Neural cell (in vitro differentiated cells): ENCODE data around the gene PARP3. TPM values are rescaled to one million over a fixed set of nuclear protein-coding genes. Genes with fewer than 3 reads are reported as not detected.

ENCODE experiments used
- H2AFZ ChIP-seq: fragments of 200-600, 300-800 bp; sonication (generic), shearing (Covaris generic); 2 replicates; pipeline ENCODE4 v1.6.0; 2014; ENCODE audit warnings: low read depth, mild to moderate bottlenecking, antibody characterized with exemption, low read length, moderate library complexity
- H3F3A ChIP-seq: fragments of 200-600 bp; shearing (Covaris generic); 2 replicates; pipeline ENCODE4 v1.6.1; 2016; ENCODE audit warnings: mild to moderate bottlenecking, moderate library complexity, mixed read lengths, antibody characterized with exemption, low read length; ENCODE audit not compliant: insufficient read depth, poor library complexity, severe bottlenecking
- H3K27ac ChIP-seq: fragments of 200-600, 300-800 bp; sonication (generic), shearing (Covaris generic); 2 replicates; pipeline ENCODE4 v1.5.1; 2014; ENCODE audit warnings: mild to moderate bottlenecking, low read length, moderate library complexity
- H3K27me3 ChIP-seq: fragments of 300-800, 200-600 bp; sonication (generic), shearing (Covaris generic); 2 replicates; pipeline ENCODE4 v1.6.0; 2014; ENCODE audit warnings: mild to moderate bottlenecking, low read depth, low read length, moderate library complexity; ENCODE audit not compliant: insufficient read depth
- H3K36me3 ChIP-seq: fragments of 300-800, 200-600 bp; sonication (generic), shearing (Covaris generic); 2 replicates; pipeline ENCODE4 v1.5.1; 2014; ENCODE audit warnings: mild to moderate bottlenecking, antibody characterized with exemption, low read length, moderate library complexity; ENCODE audit not compliant: insufficient read depth
- H3K4me2 ChIP-seq: fragments of 300-800, 200-600 bp; sonication (generic), shearing (Covaris generic); 2 replicates; pipeline ENCODE4 v1.6.0; 2014; ENCODE audit warnings: mild to moderate bottlenecking, low read length
- H3K4me3 ChIP-seq: fragments of 300-800, 200-600 bp; sonication (generic), shearing (Covaris generic); 2 replicates; pipeline ENCODE4 v1.5.1; 2014; ENCODE audit warnings: mild to moderate bottlenecking, low read length, moderate library complexity
- H3K79me2 ChIP-seq: fragments of 200-600 bp; shearing (Covaris generic); replicated peaks from 2 replicates; pipeline ENCODE4 v1.6.0; 2014; ENCODE audit warnings: mild to moderate bottlenecking, low read length, moderate library complexity; ENCODE audit not compliant: insufficient read depth
- H3K9ac ChIP-seq: fragments of 300-800, 200-600 bp; sonication (generic), shearing (Covaris generic); 2 replicates; pipeline ENCODE4 v1.6.1; 2016; ENCODE audit warnings: mild to moderate bottlenecking, low read length, mixed read lengths
- H3K9me2 ChIP-seq: fragments of 200-600 bp; shearing (Covaris generic); 2 replicates; pipeline ENCODE4 v1.6.1; 2016; ENCODE audit warnings: mild to moderate bottlenecking, low read length, mixed read lengths; ENCODE audit not compliant: insufficient read depth
- H3K9me3 ChIP-seq: fragments of 200-600, 300-800 bp; sonication (generic), shearing (Covaris generic); 2 replicates; pipeline ENCODE4 v1.6.1; 2016; ENCODE audit warnings: mild to moderate bottlenecking, mixed run types, low read length, moderate library complexity, mixed read lengths
- H4K20me1 ChIP-seq: fragments of 200-600 bp; shearing (Covaris generic); 2 replicates; pipeline ENCODE4 v1.6.1; 2016; ENCODE audit warnings: mild to moderate bottlenecking, mixed run types; ENCODE audit not compliant: insufficient read depth
- CTCF ChIP-seq: fragments of 450-650 bp; IDR thresholded peaks from 2 replicates; pipeline ENCODE4 v1.5.1; 2014; ENCODE audit warnings: antibody characterized with exemption, mild to moderate bottlenecking, moderate library complexity; ENCODE audit not compliant: poor library complexity, severe bottlenecking
- EP300 ChIP-seq: fragments of 450-650 bp; conservative IDR thresholded peaks from 2 replicates; pipeline ENCODE4 v1.6.1; 2014; ENCODE audit warnings: antibody characterized with exemption, mild to moderate bottlenecking, moderate library complexity; ENCODE audit not compliant: poor library complexity, severe bottlenecking
- EZH2 ChIP-seq: fragments of 200-600, 300-800 bp; shearing (Covaris generic), sonication (generic); IDR thresholded peaks from 2 replicates; pipeline ENCODE4 v1.6.1; 2014; ENCODE audit warnings: antibody characterized with exemption, low read length, borderline replicate concordance, mild to moderate bottlenecking; ENCODE audit not compliant: insufficient read depth, poor library complexity, severe bottlenecking
- MXI1 ChIP-seq: fragments of 450-650 bp; conservative IDR thresholded peaks from 2 replicates; pipeline ENCODE4 v1.6.1; 2014; ENCODE audit warnings: antibody characterized with exemption, mild to moderate bottlenecking; ENCODE audit not compliant: poor library complexity, severe bottlenecking
- POLR2AphosphoS5 ChIP-seq: IDR thresholded peaks from 2 replicates; pipeline ENCODE4 v1.6.1; 2012
- RAD21 ChIP-seq: fragments of 450-650 bp; conservative IDR thresholded peaks from 2 replicates; pipeline ENCODE4 v1.6.1; 2014; ENCODE audit warnings: antibody characterized with exemption, mild to moderate bottlenecking, moderate library complexity
- REST ChIP-seq: IDR thresholded peaks from 2 replicates; pipeline ENCODE4 v1.6.1; 2012; ENCODE audit warnings: borderline replicate concordance
- SMC3 ChIP-seq: fragments of 450-650 bp; conservative IDR thresholded peaks from 2 replicates; pipeline ENCODE4 v1.6.1; 2014; ENCODE audit warnings: antibody characterized with exemption, mild to moderate bottlenecking, moderate library complexity; ENCODE audit not compliant: poor library complexity
- TAF1 ChIP-seq: IDR thresholded peaks from 2 replicates; pipeline ENCODE4 v1.6.1; 2012; ENCODE audit warnings: low read depth
- polyA plus RNA-seq: library from polyadenylated mRNA; depleted of rRNA; stranded (reverse); fragments of >200 nt; gene quantifications from 2 replicates; pipeline ENCODE4 v1.2.3, GENCODE V29; 2014

PARP3 gene
- polyA plus RNA-seq, 1 donor from 2014 or later, result 5.3 TPM

- Histone ChIP-seq H2AFZ (no peak overlapping the region), H3K36me3 (no peaks in the 10 kb centered on the region), H3K79me2 (no peaks in the 10 kb centered on the region), H4K20me1 (no peaks in the 10 kb centered on the region), H3K9me2 (no peaks in the 10 kb centered on the region), H3K27me3 (no peaks in the 10 kb centered on the region), H3K4me3 (no peak overlapping the region), H3K9me3 (no peaks in the 10 kb centered on the region), H3F3A (no peaks in the 10 kb centered on the region), H3K27ac (no peak overlapping the region), H3K9ac (no peak overlapping the region), H3K4me2 (no peak overlapping the region)
- no peak for TF ChIP-seq RAD21
- no peak for TF ChIP-seq REST
- no peak for TF ChIP-seq EZH2
- no peak for TF ChIP-seq POLR2AphosphoS5
- no peak for TF ChIP-seq MXI1
- TF ChIP-seq SMC3, result no peak
- TF ChIP-seq EP300, result no peak
- TF ChIP-seq CTCF, result no peak
- TF ChIP-seq TAF1, result no peak
Observed at GRCh38 chr3:51931756-51932155, 10.4 kb upstream of the PARP3 start.

GRCh38 chr3:51932471-51933370 is 9.4 kb upstream of the PARP3 start:
- H3F3A ChIP-seq, result no peaks in the 10 kb centered on the region
- no peak overlapping the region for H2AFZ ChIP-seq
- no peaks in the 10 kb centered on the region for H3K27me3 ChIP-seq
- H3K4me2 ChIP-seq, result no peak overlapping the region
- TF ChIP-seq MXI1 (no peak), EP300 (no peak), SMC3 (no peak), POLR2AphosphoS5 (no peak), TAF1 (no peak), CTCF (no peak), REST (no peak), EZH2 (no peak), RAD21 (no peak)
- H3K9me2 ChIP-seq, result no peaks in the 10 kb centered on the region
- H3K9me3 ChIP-seq, result no peaks in the 10 kb centered on the region
- H3K4me3 ChIP-seq, result no peak overlapping the region
- H3K36me3 ChIP-seq, result no peaks in the 10 kb centered on the region
- H3K79me2 ChIP-seq, result no peaks in the 10 kb centered on the region
- H3K27ac ChIP-seq, result no peak overlapping the region
- H3K9ac ChIP-seq, result no peak overlapping the region
- H4K20me1 ChIP-seq, result no peaks in the 10 kb centered on the region
